ENCODE data around the gene TTBK2. TPM values are rescaled to one million over a fixed set of nuclear protein-coding genes. Genes with fewer than 3 reads are reported as not detected.

Gene TTBK2
- total RNA-seq, 1 donor: 15.2 TPM

GRCh38 chr15:42788725-42789124 is 131.9 kb downstream of the TTBK2 start:
- no peaks in the 10 kb centered on the region for H3K4me1 ChIP-seq (ENCODE audit: insufficient read depth, low read length)
- no peak overlapping the region for H3K27ac ChIP-seq (ENCODE audit: low read depth, low read length)
- no peaks in the 10 kb centered on the region for H4K20me1 ChIP-seq (ENCODE audit: insufficient read depth, low read length)
- TF ChIP-seq, protein P1, sequence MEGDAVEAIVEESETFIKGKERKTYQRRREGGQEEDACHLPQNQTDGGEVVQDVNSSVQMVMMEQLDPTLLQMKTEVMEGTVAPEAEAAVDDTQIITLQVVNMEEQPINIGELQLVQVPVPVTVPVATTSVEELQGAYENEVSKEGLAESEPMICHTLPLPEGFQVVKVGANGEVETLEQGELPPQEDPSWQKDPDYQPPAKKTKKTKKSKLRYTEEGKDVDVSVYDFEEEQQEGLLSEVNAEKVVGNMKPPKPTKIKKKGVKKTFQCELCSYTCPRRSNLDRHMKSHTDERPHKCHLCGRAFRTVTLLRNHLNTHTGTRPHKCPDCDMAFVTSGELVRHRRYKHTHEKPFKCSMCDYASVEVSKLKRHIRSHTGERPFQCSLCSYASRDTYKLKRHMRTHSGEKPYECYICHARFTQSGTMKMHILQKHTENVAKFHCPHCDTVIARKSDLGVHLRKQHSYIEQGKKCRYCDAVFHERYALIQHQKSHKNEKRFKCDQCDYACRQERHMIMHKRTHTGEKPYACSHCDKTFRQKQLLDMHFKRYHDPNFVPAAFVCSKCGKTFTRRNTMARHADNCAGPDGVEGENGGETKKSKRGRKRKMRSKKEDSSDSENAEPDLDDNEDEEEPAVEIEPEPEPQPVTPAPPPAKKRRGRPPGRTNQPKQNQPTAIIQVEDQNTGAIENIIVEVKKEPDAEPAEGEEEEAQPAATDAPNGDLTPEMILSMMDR (IDR thresholded peaks at IDR 0.05; ENCODE audit: extremely low read depth, low read depth, low read length): no peak
- no peak for DNase-seq (ENCODE audit: insufficient read length, low spot score, missing footprints)
- H2AFZ ChIP-seq (ENCODE audit: low read length): no peak overlapping the region
- no peak overlapping the region for H3K4me3 ChIP-seq (ENCODE audit: insufficient read depth, low read length)
- no peak overlapping the region for H3K4me2 ChIP-seq (ENCODE audit: insufficient read depth, low read length)
- H3K9me3 ChIP-seq (ENCODE audit: low read depth, low read length): no peaks in the 10 kb centered on the region
- no peaks in the 10 kb centered on the region for H3K27me3 ChIP-seq (ENCODE audit: insufficient read depth, low read length)
- H3K79me2 ChIP-seq (ENCODE audit: insufficient read depth, low read length): no peaks in the 10 kb centered on the region
- no peaks in the 10 kb centered on the region for H3K36me3 ChIP-seq (ENCODE audit: insufficient read depth, low read length)

DNA sequence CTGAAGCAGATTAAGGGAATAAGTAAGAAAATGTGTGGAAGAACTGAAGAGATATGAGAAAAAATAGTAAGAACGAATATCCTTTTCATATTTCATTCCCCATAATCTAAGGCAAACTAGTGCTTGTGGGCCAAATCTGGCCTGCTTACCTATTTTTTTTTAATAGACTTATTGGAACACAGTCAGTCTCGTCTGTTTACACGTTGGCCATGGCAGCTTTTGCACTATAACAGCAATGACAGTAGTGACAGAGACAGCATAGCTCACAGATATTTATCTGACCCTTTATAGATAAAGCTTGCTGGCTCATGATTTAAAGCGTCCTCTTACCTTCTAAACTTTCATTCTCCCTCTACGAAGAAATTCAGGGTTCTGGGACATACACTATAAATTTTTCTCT is 133.6 kb downstream of the TTBK2 start:
- Histone ChIP-seq H3K4me1 (ENCODE audit: insufficient read depth, low read length) (no peaks in the 10 kb centered on the region), H3K79me2 (ENCODE audit: insufficient read depth, low read length) (no peaks in the 10 kb centered on the region), H3K27me3 (ENCODE audit: insufficient read depth, low read length) (no peaks in the 10 kb centered on the region), H2AFZ (ENCODE audit: low read length) (no peak overlapping the region), H3K36me3 (ENCODE audit: insufficient read depth, low read length) (peaks cover 7% of the 10 kb centered on the region), H3K27ac (ENCODE audit: low read depth, low read length) (no peak overlapping the region), H3K9me3 (ENCODE audit: low read depth, low read length) (no peaks in the 10 kb centered on the region), H4K20me1 (ENCODE audit: insufficient read depth, low read length) (no peaks in the 10 kb centered on the region), H3K4me2 (ENCODE audit: insufficient read depth, low read length) (no peak overlapping the region), H3K4me3 (ENCODE audit: insufficient read depth, low read length) (no peak overlapping the region)
- TF ChIP-seq, protein P1 (IDR thresholded peaks at IDR 0.05; ENCODE audit: extremely low read depth, low read depth, low read length): no peak
- no peak for DNase-seq (ENCODE audit: insufficient read length, low spot score, missing footprints)

GRCh38 chr15:42785569-42785968 is 135.0 kb downstream of the TTBK2 start:
- no peaks in the 10 kb centered on the region for H3K27me3 ChIP-seq (ENCODE audit: insufficient read depth, low read length)
- H3K36me3 ChIP-seq (ENCODE audit: insufficient read depth, low read length): peaks cover 7% of the 10 kb centered on the region
- H3K9me3 ChIP-seq (ENCODE audit: low read depth, low read length): no peaks in the 10 kb centered on the region
- TF ChIP-seq, protein P1 (IDR thresholded peaks at IDR 0.05; ENCODE audit: extremely low read depth, low read depth, low read length): no peak
- H3K4me1 ChIP-seq (ENCODE audit: insufficient read depth, low read length): no peaks in the 10 kb centered on the region
- H4K20me1 ChIP-seq (ENCODE audit: insufficient read depth, low read length): no peaks in the 10 kb centered on the region
- no peaks in the 10 kb centered on the region for H3K79me2 ChIP-seq (ENCODE audit: insufficient read depth, low read length)
- H2AFZ ChIP-seq (ENCODE audit: low read length): no peak overlapping the region
- no peak overlapping the region for H3K4me3 ChIP-seq (ENCODE audit: insufficient read depth, low read length)
- H3K4me2 ChIP-seq (ENCODE audit: insufficient read depth, low read length): no peak overlapping the region
- H3K27ac ChIP-seq (ENCODE audit: low read depth, low read length): no peak overlapping the region
- no peak for DNase-seq (ENCODE audit: insufficient read length, low spot score, missing footprints)

DNA sequence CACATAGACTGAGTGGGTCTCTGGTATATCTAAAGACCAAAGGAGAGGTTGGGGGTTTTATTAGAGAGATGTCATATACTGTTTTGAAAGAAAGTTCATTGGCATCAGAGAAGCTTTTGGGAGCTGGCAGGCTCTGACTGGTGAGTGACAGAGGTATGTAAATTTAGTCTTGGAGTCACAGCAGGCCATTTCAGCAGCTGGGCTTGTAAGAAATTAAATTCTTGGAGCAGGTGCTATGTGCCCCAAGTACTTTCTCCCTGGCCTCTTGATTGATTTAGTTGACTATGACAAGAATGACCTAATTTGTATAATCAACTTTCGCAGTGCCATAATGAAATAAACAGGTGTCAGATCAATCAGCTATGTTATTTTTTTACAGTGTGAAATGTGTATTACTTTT is 135.9 kb downstream of the TTBK2 start:
- Histone ChIP-seq H3K79me2 (ENCODE audit: insufficient read depth, low read length) (no peaks in the 10 kb centered on the region), H3K9me3 (ENCODE audit: low read depth, low read length) (no peaks in the 10 kb centered on the region), H3K4me1 (ENCODE audit: insufficient read depth, low read length) (no peaks in the 10 kb centered on the region), H2AFZ (ENCODE audit: low read length) (no peak overlapping the region), H3K27me3 (ENCODE audit: insufficient read depth, low read length) (no peaks in the 10 kb centered on the region), H3K4me3 (ENCODE audit: insufficient read depth, low read length) (no peak overlapping the region), H3K4me2 (ENCODE audit: insufficient read depth, low read length) (no peak overlapping the region), H3K36me3 (ENCODE audit: insufficient read depth, low read length) (peaks cover 7% of the 10 kb centered on the region), H3K27ac (ENCODE audit: low read depth, low read length) (no peak overlapping the region), H4K20me1 (ENCODE audit: insufficient read depth, low read length) (no peaks in the 10 kb centered on the region)
- TF ChIP-seq, protein P1 (IDR thresholded peaks at IDR 0.05; ENCODE audit: extremely low read depth, low read depth, low read length): no peak
- no peak for DNase-seq (ENCODE audit: insufficient read length, low spot score, missing footprints)

All from osteoblast (primary cell).